CD8-positive, alpha-beta memory T cell (primary cell): ENCODE measurements around the gene GFOD1. TPM values are rescaled to one million over a fixed set of nuclear protein-coding genes. Genes with fewer than 3 reads are reported as not detected.

Experiments used
- CTCF ChIA-PET: fragments of 350-600 bp; sonication (Branson Sonifier 250); formaldehyde crosslinking; loops from one replicate; lab custom pipeline; 2021; ENCODE audit warnings: antibody characterized with exemption; lab: Charles Lee
- POLR2A ChIA-PET: fragments of 350-600 bp; sonication (Branson Sonifier 250); formaldehyde crosslinking; loops from one replicate; lab custom pipeline; 2021; ENCODE audit warnings: antibody characterized with exemption; lab: Charles Lee
- DNase-seq, 5 donors: peaks; one replicate each; pipeline versions ENCODE4 v3.0.0 to v3.0.0-alpha.2; 2020 to 2022; ENCODE audit warnings: mixed read lengths in 1 of 5
- H3K27ac ChIP-seq: one replicate; pipeline ENCODE4 v1.7.0; 2013; ENCODE audit warnings: low read depth, mild to moderate bottlenecking, low read length, moderate library complexity
- H3K27me3 ChIP-seq: 2 replicates; pipeline ENCODE4 v1.7.0; 2013; ENCODE audit warnings: low read length, mild to moderate bottlenecking; ENCODE audit not compliant: insufficient read depth, poor library complexity, severe bottlenecking
- H3K36me3 ChIP-seq: 2 replicates; pipeline ENCODE4 v1.7.0; 2013; ENCODE audit warnings: mild to moderate bottlenecking, low read length, moderate library complexity; ENCODE audit not compliant: insufficient read depth
- H3K4me1 ChIP-seq: 2 replicates; pipeline ENCODE4 v1.7.0; 2013; ENCODE audit warnings: mild to moderate bottlenecking, low read length, moderate library complexity; ENCODE audit not compliant: insufficient read depth
- H3K4me3 ChIP-seq: 2 replicates; pipeline ENCODE4 v1.7.0; 2013; ENCODE audit warnings: mild to moderate bottlenecking, low read length
- H3K9me3 ChIP-seq: 2 replicates; pipeline ENCODE4 v1.7.0; 2013; ENCODE audit warnings: mild to moderate bottlenecking, low read length
- H3K27ac Mint-ChIP-seq, 8 donors: one replicate each; pipeline ENCODE4 v1.8.0; 2020 to 2021; ENCODE audit warnings: mixed read lengths in 8 of 8, mild to moderate bottlenecking in 6 of 8, inconsistent platforms in 3 of 8, moderate library complexity in 3 of 8
- H3K27me3 Mint-ChIP-seq, 2 donors: one replicate each; pipeline ENCODE4 v1.8.0; 2020 to 2021; ENCODE audit warnings: mixed read lengths in 2 of 2, mild to moderate bottlenecking in 1 of 2, moderate library complexity in 1 of 2
- H3K36me3 Mint-ChIP-seq, 3 donors: one replicate each; pipeline ENCODE4 v1.8.0; 2020 to 2021; ENCODE audit warnings: mixed read lengths in 3 of 3, inconsistent platforms in 1 of 3, mild to moderate bottlenecking in 1 of 3
- H3K4me1 Mint-ChIP-seq, 3 donors: one replicate each; pipeline ENCODE4 v1.8.0; 2020 to 2021; ENCODE audit warnings: mixed read lengths in 3 of 3, inconsistent platforms in 1 of 3, mild to moderate bottlenecking in 1 of 3
- H3K4me3 Mint-ChIP-seq, 7 donors: one replicate each; pipeline ENCODE4 v1.8.0; 2020 to 2021; ENCODE audit warnings: mixed read lengths in 7 of 7, mild to moderate bottlenecking in 6 of 7, moderate library complexity in 4 of 7, inconsistent platforms in 2 of 7
- H3K9me3 Mint-ChIP-seq, 5 donors: one replicate each; pipeline ENCODE4 v1.8.0; 2020 to 2022; ENCODE audit warnings: mixed read lengths in 5 of 5, mild to moderate bottlenecking in 3 of 5, moderate library complexity in 2 of 5, inconsistent platforms in 1 of 5
- polyA plus RNA-seq: library from polyadenylated mRNA; unstranded; fragments of 300-500 nt; fragmentation: Illumina TruSeq; gene quantifications from one replicate; pipeline ENCODE4 v1.2.3, GENCODE V29; 2021
- total RNA-seq, 2 experiments: library from RNA; stranded (reverse); gene quantifications; one replicate each; pipeline ENCODE4 v1.2.3, GENCODE V29; 2021

Gene GFOD1
- total and polyA plus RNA-seq, 3 experiments from 2014 or later = 3.6 to 8.7 (median 8.2) TPM

GRCh38 chr6:13354331-13355042 lies 132.9 kb downstream of the GFOD1 start:
- ChIA-PET CTCF (interaction anchor here (0.9 to 1.3 kb wide), 3 partner anchors 16 to 26 kb away, joined by 3 read pairs; no protein-coding TSS in a partner anchor), POLR2A (no interaction called here)
- Mint-ChIP-seq H3K27me3 (no peaks in the 10 kb centered on the region), H3K36me3 (no peaks in the 10 kb centered on the region), H3K9me3 (no peaks in the 10 kb centered on the region), H3K27ac (peak overlapping the region in 7 of 8 donors; percentile 58 to 94 (median 92)), H3K4me3 (peak overlapping the region in 3 of 7 donors; percentile 14 to 88 (median 80)), H3K4me1 (peaks cover 40 to 50% (median 43%) of the 10 kb centered on the region in 3 donors)
- Histone ChIP-seq H3K27me3 (no peaks in the 10 kb centered on the region), H3K27ac (peak overlapping the region; percentile 32), H3K36me3 (no peaks in the 10 kb centered on the region), H3K9me3 (no peaks in the 10 kb centered on the region), H3K4me1 (peaks cover 37% of the 10 kb centered on the region), H3K4me3 (peak overlapping the region; percentile 52)
- DNase-seq = no peak

- CTCF ChIA-PET = no interaction called here
- no peak overlapping the region for H3K4me3 Mint-ChIP-seq
- no peaks in the 10 kb centered on the region for H3K27me3 Mint-ChIP-seq
- Histone ChIP-seq H3K9me3 (no peaks in the 10 kb centered on the region), H3K4me1 (peaks cover 30% of the 10 kb centered on the region), H3K27me3 (no peaks in the 10 kb centered on the region), H3K36me3 (no peaks in the 10 kb centered on the region), H3K27ac (no peak overlapping the region), H3K4me3 (no peak overlapping the region)
- POLR2A ChIA-PET = no interaction called here
- DNase-seq = no peak
- no peak overlapping the region for H3K27ac Mint-ChIP-seq
- peaks cover 35 to 43% (median 38%) of the 10 kb centered on the region in 3 donors for H3K4me1 Mint-ChIP-seq
- H3K36me3 Mint-ChIP-seq = no peaks in the 10 kb centered on the region
- H3K9me3 Mint-ChIP-seq = no peaks in the 10 kb centered on the region
These were observed 135.2 kb downstream of the GFOD1 start for GRCh38 chr6:13352165-13352564.

GRCh38 chr6:13351271-13351670 lies 136.1 kb downstream of the GFOD1 start:
- DNase-seq = no peak
- H3K4me3 Mint-ChIP-seq = no peak overlapping the region
- no peak overlapping the region for H3K4me3 ChIP-seq
- H3K36me3 Mint-ChIP-seq = no peaks in the 10 kb centered on the region
- H3K27me3 Mint-ChIP-seq = no peaks in the 10 kb centered on the region
- H3K36me3 ChIP-seq = no peaks in the 10 kb centered on the region
- H3K9me3 ChIP-seq = no peaks in the 10 kb centered on the region
- no peak overlapping the region for H3K27ac Mint-ChIP-seq
- H3K4me1 ChIP-seq = peaks cover 21% of the 10 kb centered on the region
- H3K9me3 Mint-ChIP-seq = no peaks in the 10 kb centered on the region
- H3K27me3 ChIP-seq = no peaks in the 10 kb centered on the region
- CTCF ChIA-PET = no interaction called here
- POLR2A ChIA-PET = no interaction called here
- H3K4me1 Mint-ChIP-seq = peaks cover 29 to 34% (median 29%) of the 10 kb centered on the region in 3 donors
- H3K27ac ChIP-seq = no peak overlapping the region

GRCh38 chr6:13349811-13350506 lies 137.4 kb downstream of the GFOD1 start:
- Histone ChIP-seq H3K9me3 (no peaks in the 10 kb centered on the region), H3K36me3 (no peaks in the 10 kb centered on the region), H3K4me1 (peaks cover 8% of the 10 kb centered on the region), H3K27ac (no peak overlapping the region), H3K27me3 (no peaks in the 10 kb centered on the region), H3K4me3 (no peak overlapping the region)
- ChIA-PET CTCF (interaction anchor here (1.5 kb wide), 1 partner anchor 12 kb away, joined by 6 read pairs; no protein-coding TSS in a partner anchor), POLR2A (no interaction called here)
- Mint-ChIP-seq H3K4me1 (peaks cover 16 to 21% (median 16%) of the 10 kb centered on the region in 3 donors), H3K27ac (no peak overlapping the region), H3K4me3 (no peak overlapping the region), H3K36me3 (no peaks in the 10 kb centered on the region), H3K9me3 (no peaks in the 10 kb centered on the region), H3K27me3 (no peaks in the 10 kb centered on the region)
- no peak for DNase-seq

DNA sequence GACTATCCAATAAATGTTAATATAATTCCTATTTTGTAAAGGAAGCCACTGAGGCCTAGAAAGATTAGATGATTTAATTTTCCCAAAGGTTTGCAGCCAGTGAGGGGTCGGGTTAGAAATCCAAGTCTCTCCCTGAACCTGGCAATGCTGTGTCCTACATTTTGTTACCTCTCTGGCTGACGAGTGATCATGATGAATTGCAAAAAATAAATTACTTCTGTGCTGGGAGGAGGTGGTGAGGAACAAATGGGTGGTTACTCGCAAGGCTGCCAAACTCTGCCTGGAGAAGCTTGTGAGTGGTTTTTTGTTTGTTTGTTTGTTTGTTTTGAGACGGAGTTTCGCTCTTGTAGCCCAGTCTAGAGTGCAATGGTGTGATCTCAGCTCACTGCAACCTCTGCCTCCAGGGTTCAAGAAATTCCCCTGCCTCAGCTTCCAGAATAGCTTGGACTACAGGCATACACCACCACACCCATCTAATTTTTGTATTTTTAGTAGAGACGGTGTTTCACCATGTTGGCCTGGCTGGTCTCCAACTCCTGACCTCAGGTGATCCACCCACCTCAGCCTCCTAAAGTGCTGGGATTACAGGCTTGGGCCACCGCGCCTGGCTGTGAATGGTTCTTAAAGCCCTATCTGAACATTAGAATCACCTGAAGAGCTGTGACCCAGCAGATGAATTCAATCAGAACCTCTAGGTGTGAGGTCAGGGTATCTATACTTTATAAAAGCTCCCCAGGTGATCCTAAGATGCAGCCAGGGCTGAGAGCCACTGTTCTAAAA lies 138.9 kb downstream of the GFOD1 start:
- Histone ChIP-seq H3K36me3 (no peaks in the 10 kb centered on the region), H3K4me3 (no peak overlapping the region), H3K4me1 (no peaks in the 10 kb centered on the region), H3K27ac (no peak overlapping the region), H3K9me3 (no peaks in the 10 kb centered on the region), H3K27me3 (no peaks in the 10 kb centered on the region)
- CTCF ChIA-PET = interaction anchor here (1.5 kb wide), 2 partner anchors 11 to 138 kb away, joined by 3 to 6 read pairs; no protein-coding TSS in a partner anchor
- Mint-ChIP-seq H3K36me3 (no peaks in the 10 kb centered on the region), H3K9me3 (no peaks in the 10 kb centered on the region), H3K4me3 (no peak overlapping the region), H3K27ac (no peak overlapping the region), H3K4me1 (peaks cover 2 to 6% (median 2%) of the 10 kb centered on the region in 3 donors), H3K27me3 (no peaks in the 10 kb centered on the region)
- no peak for DNase-seq
- POLR2A ChIA-PET = no interaction called here

- DNase-seq = no peak
- Mint-ChIP-seq H3K9me3 (peaks cover 0 to 5% (median 0%) of the 10 kb centered on the region in 5 donors), H3K4me3 (no peak overlapping the region), H3K4me1 (no peaks in the 10 kb centered on the region), H3K27me3 (no peaks in the 10 kb centered on the region), H3K27ac (no peak overlapping the region), H3K36me3 (peaks cover 0 to 7% (median 2%) of the 10 kb centered on the region in 3 donors)
- ChIA-PET POLR2A (no interaction called here), CTCF (no interaction called here)
- H3K27me3 ChIP-seq = no peaks in the 10 kb centered on the region
- H3K9me3 ChIP-seq = no peaks in the 10 kb centered on the region
- no peaks in the 10 kb centered on the region for H3K36me3 ChIP-seq
- no peak overlapping the region for H3K27ac ChIP-seq
- H3K4me3 ChIP-seq = no peak overlapping the region
- H3K4me1 ChIP-seq = no peaks in the 10 kb centered on the region
These were observed 141.2 kb downstream of the GFOD1 start for GRCh38 chr6:13346245-13346644.

- peaks cover 9% of the 10 kb centered on the region for H3K4me1 ChIP-seq
- no peaks in the 10 kb centered on the region for H3K27me3 ChIP-seq
- ChIA-PET CTCF (interaction anchor here (3.5 kb wide), 1 partner anchor 12 kb away, joined by 9 read pairs; no protein-coding TSS in a partner anchor), POLR2A (no interaction called here)
- Mint-ChIP-seq H3K4me3 (no peak overlapping the region), H3K36me3 (peaks cover 0 to 7% (median 2%) of the 10 kb centered on the region in 3 donors), H3K27ac (peak overlapping the region in 1 of 8 donors; percentile 10), H3K4me1 (no peaks in the 10 kb centered on the region), H3K27me3 (no peaks in the 10 kb centered on the region), H3K9me3 (peaks cover 0 to 5% (median 0%) of the 10 kb centered on the region in 5 donors)
- H3K27ac ChIP-seq = no peak overlapping the region
- H3K4me3 ChIP-seq = no peak overlapping the region
- no peaks in the 10 kb centered on the region for H3K9me3 ChIP-seq
- DNase-seq = no peak
- H3K36me3 ChIP-seq = no peaks in the 10 kb centered on the region
These were observed 144.9 kb downstream of the GFOD1 start for GRCh38 chr6:13342414-13343019.
